Nephron (organoid): ENCODE measurements around the gene TPSAB1.

Experiments
- H3K27ac Mint-ChIP-seq, 3 experiments: 2 replicates each; pipeline ENCODE4 v1.8.0; 2020; ENCODE audit warnings: mixed read lengths in 3 of 3, mild to moderate bottlenecking in 2 of 3, moderate library complexity in 1 of 3
- H3K27me3 Mint-ChIP-seq: 2 replicates; pipeline ENCODE4 v1.8.0; 2021; ENCODE audit warnings: low read depth, mild to moderate bottlenecking, moderate library complexity, mixed read lengths
- H3K36me3 Mint-ChIP-seq: 2 replicates; pipeline ENCODE4 v1.8.0; 2020; ENCODE audit warnings: low read depth, mixed read lengths
- H3K4me1 Mint-ChIP-seq: 2 replicates; pipeline ENCODE4 v1.8.0; 2020; ENCODE audit warnings: mixed read lengths
- H3K4me3 Mint-ChIP-seq, 3 experiments: 2 replicates each; pipeline ENCODE4 v1.8.0; 2020; ENCODE audit warnings: mild to moderate bottlenecking in 3 of 3, mixed read lengths in 3 of 3, moderate library complexity in 2 of 3
- H3K9me3 Mint-ChIP-seq: 2 replicates; pipeline ENCODE4 v1.8.0; 2020; ENCODE audit warnings: mixed read lengths
- CTCF ChIP-seq, 3 experiments: fragments of 200-600 bp; sonication (generic); IDR thresholded peaks; one replicate each; pipeline ENCODE4 v1.5.0; 2021; ENCODE audit warnings: antibody characterized with exemption in 3 of 3; ENCODE audit not compliant: unreplicated experiment in 3 of 3

TPSAB1 gene

GRCh38 chr16:1277151-1277598 is 36.7 kb downstream of the TPSAB1 start:
- H3K27ac Mint-ChIP-seq, result peak overlapping the region in 1 of 3 experiments; percentile 44
- H3K27me3 Mint-ChIP-seq, result peaks cover 27% of the 10 kb centered on the region
- H3K4me1 Mint-ChIP-seq, result peaks cover 19% of the 10 kb centered on the region
- no peaks in the 10 kb centered on the region for H3K9me3 Mint-ChIP-seq
- no peak for TF ChIP-seq CTCF (IDR thresholded peaks at IDR 0.05; ENCODE audit: unreplicated experiment in 3 of 3)
- H3K36me3 Mint-ChIP-seq, result no peaks in the 10 kb centered on the region
- H3K4me3 Mint-ChIP-seq, result no peak overlapping the region

- Mint-ChIP-seq H3K27me3 (peaks cover 27% of the 10 kb centered on the region), H3K4me3 (peak overlapping the region in 1 of 3 experiments; percentile 23), H3K4me1 (peaks cover 18% of the 10 kb centered on the region), H3K36me3 (no peaks in the 10 kb centered on the region), H3K9me3 (no peaks in the 10 kb centered on the region), H3K27ac (peak overlapping the region in 2 of 3 experiments; percentile 44 to 49)
- no peak for TF ChIP-seq CTCF (IDR thresholded peaks at IDR 0.05; ENCODE audit: unreplicated experiment in 3 of 3)
Measured at GRCh38 chr16:1277617-1278282, 37.2 kb downstream of the TPSAB1 start.

GRCh38 chr16:1278477-1278876 is 38.0 kb downstream of the TPSAB1 start:
- Mint-ChIP-seq H3K4me1 (peaks cover 19% of the 10 kb centered on the region), H3K4me3 (no peak overlapping the region), H3K36me3 (no peaks in the 10 kb centered on the region), H3K27me3 (peaks cover 22% of the 10 kb centered on the region), H3K9me3 (no peaks in the 10 kb centered on the region), H3K27ac (no peak overlapping the region)
- peak in 2 of 3 experiments; percentile 13 to 17 for TF ChIP-seq CTCF (IDR thresholded peaks at IDR 0.05; ENCODE audit: unreplicated experiment in 3 of 3)

- peaks cover 19% of the 10 kb centered on the region for H3K27me3 Mint-ChIP-seq
- no peaks in the 10 kb centered on the region for H3K9me3 Mint-ChIP-seq
- H3K36me3 Mint-ChIP-seq, result no peaks in the 10 kb centered on the region
- peaks cover 27% of the 10 kb centered on the region for H3K4me1 Mint-ChIP-seq
- no peak overlapping the region for H3K27ac Mint-ChIP-seq
- H3K4me3 Mint-ChIP-seq, result no peak overlapping the region
- no peak for TF ChIP-seq CTCF (IDR thresholded peaks at IDR 0.05; ENCODE audit: unreplicated experiment in 3 of 3)
Measured at GRCh38 chr16:1279081-1279944, 38.8 kb downstream of the TPSAB1 start.

- no peaks in the 10 kb centered on the region for H3K9me3 Mint-ChIP-seq
Measured at GRCh38 chr16:1279945-1280589, 39.6 kb downstream of the TPSAB1 start.

More at GRCh38 chr16:1279945-1280589, 39.6 kb downstream of the TPSAB1 start:
- no peaks in the 10 kb centered on the region for H3K36me3 Mint-ChIP-seq
- no peak overlapping the region for H3K4me3 Mint-ChIP-seq
- H3K4me1 Mint-ChIP-seq, result peaks cover 24% of the 10 kb centered on the region
- no peak for TF ChIP-seq CTCF (IDR thresholded peaks at IDR 0.05; ENCODE audit: unreplicated experiment in 3 of 3)
- H3K27ac Mint-ChIP-seq, result peak overlapping the region in 1 of 3 experiments; percentile 63
- peaks cover 13% of the 10 kb centered on the region for H3K27me3 Mint-ChIP-seq
